Esophagus muscularis mucosa (tissue), 4 donors: Measurements from ENCODE around the gene ASB1. TPM values are rescaled to one million over a fixed set of nuclear protein-coding genes. Genes with fewer than 3 reads are reported as not detected.

ENCODE experiments used
- DNase-seq: peaks from one replicate; pipeline ENCODE4 v3.0.0-alpha.2; 2017; ENCODE audit errors: extremely low spot score
- H3K27ac ChIP-seq, 4 donors: fragments of 200-600 bp; sonication (generic); replicated peaks in 1 of 4; 1 replicate in 3 of 4; 2 replicates in 1 of 4; pipeline ENCODE4 v1.5.1; 2016 to 2019; ENCODE audit warnings: mild to moderate bottlenecking in 1 of 4
- H3K27me3 ChIP-seq, 4 donors: fragments of 200-600 bp; sonication (generic); one replicate each; pipeline versions ENCODE4 v1.5.1 to v1.6.0; 2016 to 2019
- H3K36me3 ChIP-seq, 4 donors: fragments of 200-600 bp; sonication (generic); one replicate each; pipeline ENCODE4 v1.5.1; 2016 to 2019
- H3K4me1 ChIP-seq, 4 donors: fragments of 200-600 bp; sonication (generic); one replicate each; pipeline ENCODE4 v1.5.1; 2016 to 2019
- H3K4me3 ChIP-seq, 4 donors: fragments of 200-600 bp; sonication (generic); 1 replicate in 2 of 4; 2 replicates in 2 of 4; pipeline ENCODE4 v1.5.1; 2016 to 2019; ENCODE audit warnings: mild to moderate bottlenecking in 4 of 4, moderate library complexity in 1 of 4
- H3K9me3 ChIP-seq, 4 donors: fragments of 200-600 bp; sonication (generic); 1 replicate in 3 of 4; 2 replicates in 1 of 4; pipeline ENCODE4 v1.5.1; 2016 to 2019
- EP300 ChIP-seq: sonication (generic); formaldehyde crosslinking; IDR thresholded peaks from one replicate; pipeline ENCODE4 v1.6.1; 2017; ENCODE audit warnings: antibody characterized with exemption
- POLR2A ChIP-seq: fragments of 450-650 bp; IDR thresholded peaks from one replicate; pipeline ENCODE4 v1.6.1; 2017; ENCODE audit warnings: antibody characterized with exemption, moderate library complexity, mild to moderate bottlenecking, low read depth
- POLR2AphosphoS5 ChIP-seq, 2 donors: sonication (generic); formaldehyde crosslinking; IDR thresholded peaks; one replicate each; pipeline ENCODE4 v1.6.1; 2017; ENCODE audit warnings: antibody characterized with exemption in 2 of 2
- WGBS: methylation state at CpG from one replicate; pipeline ENCODE4 v1.1.5; 2018; 5-methylcytosine and 5-hydroxymethylcytosine counted together
- intact Hi-C: fragments of 100-400 bp; cut with DNase I; formaldehyde crosslinking; loops from one replicate; pipeline ENCODE4 v1.15.1; 2023
- total RNA-seq, 4 donors: library from RNA; depleted of rRNA; stranded (reverse); fragments of >200 nt; gene quantifications; one replicate each; pipeline versions ENCODE4 v1.1.0 to v1.2.1, GENCODE V29; 2016
- TF ChIP-seq, protein P1 (sequence below), 3 experiments: fragments of 200-600 bp in 2 of 3; fragments of 450-650 bp in 1 of 3; sonication (generic) in 2 of 3; IDR thresholded peaks; one replicate each; pipeline ENCODE4 v1.5.1; 2017 to 2019; ENCODE audit warnings: antibody characterized with exemption in 3 of 3, mild to moderate bottlenecking in 2 of 3, moderate library complexity in 1 of 3

The ASB1 gene
- total RNA-seq, 4 donors from 2014 or later, result 19.9 to 42.1 (median 33.9) TPM

DNA sequence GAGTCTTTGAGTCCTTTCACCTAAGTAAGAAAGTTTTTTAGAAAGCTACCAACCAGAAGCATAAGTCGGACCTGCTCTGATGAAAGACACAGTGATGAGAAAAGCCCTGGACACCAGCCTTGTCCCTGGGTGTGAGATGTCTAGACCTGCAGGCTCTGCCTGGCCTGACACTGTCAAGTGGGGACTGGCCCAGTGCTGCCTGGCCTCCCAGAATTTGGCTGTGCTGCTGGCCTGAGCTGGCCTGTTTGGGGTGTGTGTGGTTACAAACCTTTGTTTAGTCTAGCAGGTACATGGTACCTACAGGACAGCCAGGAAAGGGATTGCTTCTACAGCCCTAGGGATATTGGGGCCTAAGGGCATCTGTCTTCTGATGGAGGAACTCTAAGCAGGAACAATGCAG is 48.3 kb downstream of the ASB1 start:
- Histone ChIP-seq H3K4me3 (no peak overlapping the region), H3K9me3 (peaks cover 0 to 34% (median 19%) of the 10 kb centered on the region in 4 donors), H3K27ac (no peak overlapping the region), H3K27me3 (no peaks in the 10 kb centered on the region), H3K4me1 (no peaks in the 10 kb centered on the region), H3K36me3 (no peaks in the 10 kb centered on the region)
- DNase-seq, result no peak
- intact Hi-C loops, result no loop called here
- WGBS, result 92% methylated on average over 1 of the region's 1 CpG
- no peak for TF ChIP-seq EP300
- TF ChIP-seq, protein P1, sequence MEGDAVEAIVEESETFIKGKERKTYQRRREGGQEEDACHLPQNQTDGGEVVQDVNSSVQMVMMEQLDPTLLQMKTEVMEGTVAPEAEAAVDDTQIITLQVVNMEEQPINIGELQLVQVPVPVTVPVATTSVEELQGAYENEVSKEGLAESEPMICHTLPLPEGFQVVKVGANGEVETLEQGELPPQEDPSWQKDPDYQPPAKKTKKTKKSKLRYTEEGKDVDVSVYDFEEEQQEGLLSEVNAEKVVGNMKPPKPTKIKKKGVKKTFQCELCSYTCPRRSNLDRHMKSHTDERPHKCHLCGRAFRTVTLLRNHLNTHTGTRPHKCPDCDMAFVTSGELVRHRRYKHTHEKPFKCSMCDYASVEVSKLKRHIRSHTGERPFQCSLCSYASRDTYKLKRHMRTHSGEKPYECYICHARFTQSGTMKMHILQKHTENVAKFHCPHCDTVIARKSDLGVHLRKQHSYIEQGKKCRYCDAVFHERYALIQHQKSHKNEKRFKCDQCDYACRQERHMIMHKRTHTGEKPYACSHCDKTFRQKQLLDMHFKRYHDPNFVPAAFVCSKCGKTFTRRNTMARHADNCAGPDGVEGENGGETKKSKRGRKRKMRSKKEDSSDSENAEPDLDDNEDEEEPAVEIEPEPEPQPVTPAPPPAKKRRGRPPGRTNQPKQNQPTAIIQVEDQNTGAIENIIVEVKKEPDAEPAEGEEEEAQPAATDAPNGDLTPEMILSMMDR (IDR thresholded peaks at IDR 0.05), result no peak
- no peak for TF ChIP-seq POLR2A
- TF ChIP-seq POLR2AphosphoS5 (IDR thresholded peaks at IDR 0.05), result no peak

DNA sequence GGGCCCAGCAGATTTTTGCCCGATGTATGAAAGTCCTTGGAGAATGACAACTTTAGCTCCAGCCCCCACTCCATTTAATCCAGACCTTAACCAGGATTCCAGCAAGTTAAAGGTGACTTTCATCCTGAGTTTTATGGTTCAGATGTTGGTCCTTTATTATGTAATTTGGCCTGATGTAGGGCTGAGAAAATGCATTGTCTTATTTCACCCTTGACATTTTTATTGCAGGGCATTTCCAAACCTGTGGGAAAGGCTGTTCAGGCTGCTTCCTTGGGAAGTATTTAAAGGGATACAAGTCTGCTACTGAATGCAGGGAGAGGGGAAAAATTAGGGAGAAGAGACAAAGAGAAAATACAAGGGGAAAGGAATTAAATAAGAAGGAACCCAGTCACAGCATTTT is 48.8 kb downstream of the ASB1 start:
- Histone ChIP-seq H3K36me3 (no peaks in the 10 kb centered on the region), H3K27ac (no peak overlapping the region), H3K4me3 (no peak overlapping the region), H3K4me1 (no peaks in the 10 kb centered on the region), H3K27me3 (no peaks in the 10 kb centered on the region), H3K9me3 (peaks cover 0 to 35% (median 24%) of the 10 kb centered on the region in 4 donors)
- 73% methylated on average over 1 of the region's 1 CpG for WGBS
- TF ChIP-seq POLR2A (no peak), POLR2AphosphoS5 (IDR thresholded peaks at IDR 0.05) (no peak), EP300 (no peak)
- TF ChIP-seq, protein P1 (IDR thresholded peaks at IDR 0.05), result no peak
- DNase-seq, result no peak
- intact Hi-C loops, result no loop called here

DNA sequence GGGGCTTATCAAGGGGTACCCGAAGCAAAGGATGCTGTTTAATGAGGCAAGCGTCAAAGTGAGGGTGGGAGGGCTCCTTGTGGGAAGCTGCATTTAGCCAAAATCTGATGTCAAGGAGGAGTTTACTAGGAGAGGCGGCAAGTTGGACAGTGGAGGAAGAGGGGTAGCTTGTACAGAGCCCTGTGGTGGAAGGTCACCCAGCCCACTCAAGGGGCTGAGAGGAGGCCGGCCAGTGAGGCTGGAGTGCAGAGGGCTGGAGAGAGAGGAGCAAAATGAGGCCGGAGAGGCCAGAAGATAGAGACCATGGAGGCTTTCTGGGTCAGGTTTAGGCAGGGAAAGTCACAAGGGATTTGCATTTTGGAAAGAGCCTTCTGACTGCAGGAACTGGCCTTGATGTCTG is 49.5 kb downstream of the ASB1 start:
- H3K4me1 ChIP-seq, result no peaks in the 10 kb centered on the region
- no peak overlapping the region for H3K27ac ChIP-seq
- peaks cover 0 to 42% (median 27%) of the 10 kb centered on the region in 4 donors for H3K9me3 ChIP-seq
- H3K36me3 ChIP-seq, result no peaks in the 10 kb centered on the region
- no peaks in the 10 kb centered on the region for H3K27me3 ChIP-seq
- 92% methylated on average over 5 of the region's 5 CpGs for WGBS
- intact Hi-C loops, result no loop called here
- TF ChIP-seq EP300, result no peak
- TF ChIP-seq POLR2AphosphoS5 (IDR thresholded peaks at IDR 0.05), result no peak
- TF ChIP-seq POLR2A, result no peak
- TF ChIP-seq, protein P1 (IDR thresholded peaks at IDR 0.05), result no peak
- DNase-seq, result no peak
- H3K4me3 ChIP-seq, result no peak overlapping the region

DNA sequence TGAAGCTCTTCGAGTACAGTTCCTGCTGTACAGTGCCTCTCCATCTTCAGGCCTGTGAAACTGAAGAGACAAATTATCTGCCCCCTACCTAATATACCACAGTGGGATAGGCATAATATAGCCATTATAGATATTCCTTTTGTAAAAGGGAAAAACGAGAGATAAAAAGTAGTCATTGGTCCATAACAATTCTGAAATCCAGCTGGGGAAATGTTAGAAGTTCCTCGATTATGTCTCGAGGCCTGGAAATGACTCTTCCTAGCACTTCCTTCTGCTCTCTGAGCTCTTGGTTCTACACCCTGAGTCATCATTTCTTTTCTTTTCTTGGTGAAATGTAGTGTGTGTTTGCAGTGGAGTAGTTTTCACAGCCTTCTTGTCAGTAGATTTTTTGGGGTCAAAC is 51.5 kb downstream of the ASB1 start:
- Histone ChIP-seq H3K9me3 (peaks cover 0 to 39% (median 20%) of the 10 kb centered on the region in 4 donors), H3K4me1 (no peaks in the 10 kb centered on the region), H3K4me3 (no peak overlapping the region), H3K27me3 (no peaks in the 10 kb centered on the region), H3K36me3 (no peaks in the 10 kb centered on the region), H3K27ac (no peak overlapping the region)
- 86% methylated on average over 4 of the region's 4 CpGs for WGBS
- TF ChIP-seq POLR2AphosphoS5 (IDR thresholded peaks at IDR 0.05), result no peak
- TF ChIP-seq, protein P1 (IDR thresholded peaks at IDR 0.05), result no peak
- no peak for TF ChIP-seq EP300
- no peak for TF ChIP-seq POLR2A
- intact Hi-C loops, result no loop called here
- DNase-seq, result no peak

DNA sequence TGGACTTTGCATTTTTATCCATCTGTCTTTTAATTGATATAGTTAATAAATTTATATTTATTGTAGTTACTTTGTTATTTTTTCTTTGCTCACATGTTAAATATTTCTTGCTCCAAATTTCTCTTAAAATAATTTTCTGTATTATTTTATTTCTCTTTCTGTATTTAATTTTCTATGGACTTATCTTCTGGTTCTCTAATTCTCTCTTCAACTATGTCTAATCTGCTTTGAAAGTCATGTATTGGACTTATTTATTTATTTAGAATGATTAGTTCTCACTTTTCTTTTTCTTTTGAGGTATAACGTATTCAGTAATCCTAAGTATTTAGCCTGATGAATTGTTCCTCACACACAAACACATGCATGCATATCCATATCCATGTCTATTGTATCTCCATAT is 53.1 kb downstream of the ASB1 start:
- Histone ChIP-seq H3K27ac (no peak overlapping the region), H3K27me3 (no peaks in the 10 kb centered on the region), H3K36me3 (no peaks in the 10 kb centered on the region), H3K9me3 (peaks cover 0 to 32% (median 14%) of the 10 kb centered on the region in 4 donors), H3K4me1 (no peaks in the 10 kb centered on the region), H3K4me3 (no peak overlapping the region)
- TF ChIP-seq POLR2A, result no peak
- TF ChIP-seq, protein P1 (IDR thresholded peaks at IDR 0.05), result no peak
- no peak for TF ChIP-seq EP300
- no peak for TF ChIP-seq POLR2AphosphoS5 (IDR thresholded peaks at IDR 0.05)
- DNase-seq, result no peak
- intact Hi-C loops, result no loop called here
- WGBS, result 88% methylated on average over 1 of the region's 1 CpG
